Upper lobe of left lung (tissue), 4 donors: ENCODE measurements around the gene LYPD5.

ENCODE experiments used
- CTCF ChIP-seq, 6 experiments: fragments of 450-650 bp in 4 of 6; fragments of 200-600 bp in 2 of 6; sonication (generic) in 2 of 6; IDR thresholded peaks; one replicate each; pipeline ENCODE4 v1.5.1; 2016 to 2019; ENCODE audit warnings: antibody characterized with exemption in 6 of 6
- EP300 ChIP-seq, 4 donors: sonication (generic); formaldehyde crosslinking; IDR thresholded peaks; one replicate each; pipeline ENCODE4 v1.5.1; 2017; ENCODE audit warnings: antibody characterized with exemption in 4 of 4, control low read depth in 2 of 4
- POLR2A ChIP-seq, 4 donors: fragments of 450-650 bp; IDR thresholded peaks; one replicate each; pipeline ENCODE4 v1.5.1; 2016 to 2017; ENCODE audit warnings: antibody characterized with exemption in 4 of 4, mild to moderate bottlenecking in 2 of 4
- POLR2AphosphoS5 ChIP-seq, 2 donors: sonication (generic); formaldehyde crosslinking; IDR thresholded peaks; one replicate each; pipeline ENCODE4 v1.5.1; 2017; ENCODE audit warnings: antibody characterized with exemption in 2 of 2

GRCh38 chr19:43842007-43842406 is 39.8 kb upstream of the LYPD5 start:
- TF ChIP-seq CTCF (IDR thresholded peaks at IDR 0.05), result no peak
- TF ChIP-seq POLR2A (IDR thresholded peaks at IDR 0.05), result no peak
- TF ChIP-seq POLR2AphosphoS5 (IDR thresholded peaks at IDR 0.05), result no peak
- no peak for TF ChIP-seq EP300 (IDR thresholded peaks at IDR 0.05)
